RWPE1 (cell line): Measurements from ENCODE around the gene FGF18.

Source experiments
- CTCF ChIA-PET: fragments of 350-600 bp; sonication (Branson Sonifier 250); formaldehyde crosslinking; extraction: SDS; loops from one replicate; lab custom pipeline; 2021; lab: Yijun Ruan, JAX
- POLR2A ChIA-PET: fragments of 400-600 bp; formaldehyde crosslinking; extraction: SDS; loops from one replicate; lab custom pipeline; 2020; ENCODE audit warnings: antibody characterized with exemption; ENCODE audit not compliant: low non-redundant PET; lab: Yijun Ruan, JAX
- DNase-seq: peaks from one replicate; pipeline ENCODE4 v3.0.0; 2012; ENCODE audit warnings: low spot score
- H3K27ac ChIP-seq: fragments of 450-650 bp; 2 replicates; pipeline ENCODE4 v1.5.1; 2017
- TF ChIP-seq, protein P1 (sequence below): fragments of 450-650 bp; conservative IDR thresholded peaks from 2 replicates; pipeline ENCODE4 v1.5.1; 2017; ENCODE audit warnings: low read depth, mild to moderate bottlenecking

Gene FGF18

DNA sequence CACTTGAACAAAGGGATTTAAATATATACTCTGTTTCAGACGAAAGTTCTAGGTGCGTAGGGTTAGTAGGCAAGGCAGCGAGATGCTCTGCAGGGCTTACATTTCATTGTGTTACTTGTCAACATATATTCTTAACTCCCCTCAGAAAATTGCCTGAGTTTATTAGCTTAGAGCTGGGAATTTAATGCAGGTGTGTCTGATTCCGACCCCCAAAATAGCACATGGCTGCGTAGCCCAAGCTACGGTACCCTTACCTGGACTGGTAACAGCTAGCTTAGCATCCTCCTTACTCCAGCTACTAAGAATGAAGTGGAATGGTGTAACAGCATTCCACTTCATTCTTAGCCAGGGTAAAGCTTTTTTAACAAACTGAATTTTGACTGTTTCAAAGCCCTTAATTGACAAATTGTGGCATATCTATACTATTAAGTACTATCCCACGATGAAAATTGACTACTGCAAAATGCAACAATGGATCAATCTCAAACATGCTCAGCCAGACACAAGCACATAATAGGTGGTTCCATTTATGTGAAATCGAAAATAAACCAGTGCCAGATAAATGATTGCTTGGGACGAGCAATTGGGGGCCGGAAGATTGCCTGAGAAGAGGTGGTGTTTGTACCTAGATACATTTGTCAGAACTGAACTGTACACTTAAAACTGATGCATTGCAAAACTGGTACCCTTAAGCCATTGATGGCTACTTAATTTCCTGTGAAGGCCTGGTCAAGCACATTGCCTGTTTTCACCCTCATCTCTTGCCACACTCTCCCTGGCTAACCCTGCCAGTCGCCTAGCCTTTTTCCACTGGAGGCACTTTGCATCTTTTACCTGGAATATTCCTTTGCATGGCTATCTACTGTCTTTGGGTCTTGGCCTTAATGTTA, 3.0 kb upstream of the FGF18 start:
- CTCF ChIA-PET = interaction anchor here (1.1 kb wide), 1 partner anchor 11 kb away, joined by 3 read pairs; no protein-coding TSS in a partner anchor

GRCh38 chr5:171418316-171418981, 998 bp upstream of the FGF18 start:
- TF ChIP-seq, protein P1, sequence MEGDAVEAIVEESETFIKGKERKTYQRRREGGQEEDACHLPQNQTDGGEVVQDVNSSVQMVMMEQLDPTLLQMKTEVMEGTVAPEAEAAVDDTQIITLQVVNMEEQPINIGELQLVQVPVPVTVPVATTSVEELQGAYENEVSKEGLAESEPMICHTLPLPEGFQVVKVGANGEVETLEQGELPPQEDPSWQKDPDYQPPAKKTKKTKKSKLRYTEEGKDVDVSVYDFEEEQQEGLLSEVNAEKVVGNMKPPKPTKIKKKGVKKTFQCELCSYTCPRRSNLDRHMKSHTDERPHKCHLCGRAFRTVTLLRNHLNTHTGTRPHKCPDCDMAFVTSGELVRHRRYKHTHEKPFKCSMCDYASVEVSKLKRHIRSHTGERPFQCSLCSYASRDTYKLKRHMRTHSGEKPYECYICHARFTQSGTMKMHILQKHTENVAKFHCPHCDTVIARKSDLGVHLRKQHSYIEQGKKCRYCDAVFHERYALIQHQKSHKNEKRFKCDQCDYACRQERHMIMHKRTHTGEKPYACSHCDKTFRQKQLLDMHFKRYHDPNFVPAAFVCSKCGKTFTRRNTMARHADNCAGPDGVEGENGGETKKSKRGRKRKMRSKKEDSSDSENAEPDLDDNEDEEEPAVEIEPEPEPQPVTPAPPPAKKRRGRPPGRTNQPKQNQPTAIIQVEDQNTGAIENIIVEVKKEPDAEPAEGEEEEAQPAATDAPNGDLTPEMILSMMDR = peak; percentile 96
- peak; percentile 93 for DNase-seq
- ChIA-PET POLR2A (no interaction called here), CTCF (interaction anchor here (0.6 to 2.8 kb wide), 42 partner anchors 9 to 858 kb away, joined by 3 to 29 read pairs (median 4); partner anchors contain the start of gene FBXW11)
- H3K27ac ChIP-seq = no peak overlapping the region

More for the DNA sequence above, 3.0 kb upstream of the FGF18 start:
- POLR2A ChIA-PET = interaction anchor here (0.5 to 0.7 kb wide), 2 partner anchors 79 to 196 kb away, joined by 4 to 9 read pairs; no protein-coding TSS in a partner anchor
- TF ChIP-seq, protein P1 = no peak
- no peak for DNase-seq
- H3K27ac ChIP-seq = no peak overlapping the region

- no peak overlapping the region for H3K27ac ChIP-seq
- TF ChIP-seq, protein P1 = no peak
- peak; percentile 28 for DNase-seq
- POLR2A ChIA-PET = no interaction called here
- CTCF ChIA-PET = interaction anchor here (0.6 to 2.8 kb wide), 16 partner anchors 7 to 1168 kb away, joined by 3 to 29 read pairs (median 4); no protein-coding TSS in a partner anchor
Measured at GRCh38 chr5:171419688-171420430, 412 bp downstream of the FGF18 start.

DNA sequence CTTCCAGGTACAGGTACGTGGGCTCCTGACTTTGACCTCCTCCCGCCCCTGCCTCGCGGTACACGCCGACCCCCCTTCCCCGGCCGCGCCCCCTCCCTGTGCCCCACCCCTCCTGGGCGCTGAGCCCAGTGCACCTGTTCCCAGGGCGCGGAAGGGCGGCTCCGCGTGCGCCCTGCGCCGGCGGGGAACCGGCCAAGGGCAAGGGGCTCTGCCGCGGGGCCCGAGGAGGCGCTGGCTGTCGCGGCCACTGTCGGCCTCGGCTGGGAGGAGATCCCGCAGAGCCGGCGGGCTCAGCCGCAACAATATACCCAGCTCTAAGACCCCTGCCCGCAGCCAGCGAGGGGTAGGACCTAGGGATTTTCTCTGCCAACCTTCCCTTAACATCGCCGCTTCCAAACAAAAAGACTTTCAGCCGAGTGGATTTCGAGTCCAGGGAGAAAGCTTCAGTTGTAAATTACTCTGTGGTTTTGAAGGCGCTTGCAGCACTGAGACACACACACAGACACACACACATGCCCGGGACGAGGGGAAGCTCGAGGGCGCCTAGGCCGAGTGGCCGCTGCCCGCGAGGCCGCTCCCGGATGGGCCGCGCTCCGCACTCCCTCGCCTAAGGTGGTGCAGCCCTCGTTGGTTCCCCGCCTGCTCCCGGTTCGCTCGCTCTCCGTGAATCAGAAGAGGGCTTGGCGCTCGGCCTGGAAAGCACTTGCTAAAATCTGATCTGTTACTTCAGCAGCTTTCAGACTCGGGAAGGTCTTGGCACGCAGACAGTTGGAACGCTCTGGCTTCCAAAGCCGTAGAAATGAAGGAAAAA, 1.2 kb downstream of the FGF18 start:
- ChIA-PET CTCF (interaction anchor here (0.7 to 2.8 kb wide), 3 partner anchors 209 to 553 kb away, joined by 4 to 29 read pairs (median 5); no protein-coding TSS in a partner anchor), POLR2A (no interaction called here)
- no peak for DNase-seq
- H3K27ac ChIP-seq = no peak overlapping the region
- TF ChIP-seq, protein P1 = no peak

- CTCF ChIA-PET = interaction anchor here (0.6 to 1.1 kb wide), 3 partner anchors 208 to 1256 kb away, joined by 3 to 4 read pairs (median 3); no protein-coding TSS in a partner anchor
- POLR2A ChIA-PET = no interaction called here
- DNase-seq = no peak
- TF ChIP-seq, protein P1 = no peak
- H3K27ac ChIP-seq = no peak overlapping the region
Measured at GRCh38 chr5:171421331-171422262, 2.1 kb downstream of the FGF18 start.
